ENCODE data around the gene IRF5. TPM values are rescaled to one million over a fixed set of nuclear protein-coding genes. Genes with fewer than 3 reads are reported as not detected.

IRF5 gene
- total and polyA plus RNA-seq, 4 donors: 4.3 to 6.2 (median 4.5) TPM

DNA sequence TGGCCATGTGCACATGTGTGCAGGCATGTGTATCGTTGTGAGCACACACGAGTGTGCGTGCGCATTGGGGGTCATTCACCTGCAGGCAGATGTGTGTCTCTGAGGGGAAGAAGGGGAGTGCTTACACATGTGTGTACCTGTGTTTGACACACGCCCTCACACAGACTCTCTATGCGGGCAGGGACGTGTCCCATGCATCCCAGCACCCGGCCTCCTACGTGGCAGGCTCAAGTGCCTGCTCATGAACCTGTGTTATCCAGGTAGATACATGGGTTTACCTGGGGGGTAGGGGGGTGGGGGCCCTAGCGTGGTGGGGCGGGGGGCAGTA is 45.8 kb upstream of the IRF5 start:
- TF ChIP-seq EGR1 (IDR thresholded peaks at IDR 0.05; ENCODE audit: low read depth in 2 of 2): no peak
- TF ChIP-seq SP1 (IDR thresholded peaks at IDR 0.05): no peak
- TF ChIP-seq, protein P1, sequence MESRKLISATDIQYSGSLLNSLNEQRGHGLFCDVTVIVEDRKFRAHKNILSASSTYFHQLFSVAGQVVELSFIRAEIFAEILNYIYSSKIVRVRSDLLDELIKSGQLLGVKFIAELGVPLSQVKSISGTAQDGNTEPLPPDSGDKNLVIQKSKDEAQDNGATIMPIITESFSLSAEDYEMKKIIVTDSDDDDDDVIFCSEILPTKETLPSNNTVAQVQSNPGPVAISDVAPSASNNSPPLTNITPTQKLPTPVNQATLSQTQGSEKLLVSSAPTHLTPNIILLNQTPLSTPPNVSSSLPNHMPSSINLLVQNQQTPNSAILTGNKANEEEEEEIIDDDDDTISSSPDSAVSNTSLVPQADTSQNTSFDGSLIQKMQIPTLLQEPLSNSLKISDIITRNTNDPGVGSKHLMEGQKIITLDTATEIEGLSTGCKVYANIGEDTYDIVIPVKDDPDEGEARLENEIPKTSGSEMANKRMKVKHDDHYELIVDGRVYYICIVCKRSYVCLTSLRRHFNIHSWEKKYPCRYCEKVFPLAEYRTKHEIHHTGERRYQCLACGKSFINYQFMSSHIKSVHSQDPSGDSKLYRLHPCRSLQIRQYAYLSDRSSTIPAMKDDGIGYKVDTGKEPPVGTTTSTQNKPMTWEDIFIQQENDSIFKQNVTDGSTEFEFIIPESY (IDR thresholded peaks at IDR 0.05): no peak
- TF ChIP-seq, protein P2, sequence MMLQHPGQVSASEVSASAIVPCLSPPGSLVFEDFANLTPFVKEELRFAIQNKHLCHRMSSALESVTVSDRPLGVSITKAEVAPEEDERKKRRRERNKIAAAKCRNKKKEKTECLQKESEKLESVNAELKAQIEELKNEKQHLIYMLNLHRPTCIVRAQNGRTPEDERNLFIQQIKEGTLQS (IDR thresholded peaks at IDR 0.05): no peak
- TF ChIP-seq, protein P3, sequence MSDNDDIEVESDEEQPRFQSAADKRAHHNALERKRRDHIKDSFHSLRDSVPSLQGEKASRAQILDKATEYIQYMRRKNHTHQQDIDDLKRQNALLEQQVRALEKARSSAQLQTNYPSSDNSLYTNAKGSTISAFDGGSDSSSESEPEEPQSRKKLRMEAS (IDR thresholded peaks at IDR 0.05): no peak
- no peak for TF ChIP-seq JUND (IDR thresholded peaks at IDR 0.05)
- TF ChIP-seq FOXA2 (IDR thresholded peaks at IDR 0.05): no peak
- no peak for TF ChIP-seq NR2F2 (IDR thresholded peaks at IDR 0.05)
- no peak for TF ChIP-seq HNF4G (IDR thresholded peaks at IDR 0.05)
- TF ChIP-seq HNF4A (conservative IDR thresholded peaks at IDR 0.05): no peak
- no peak for TF ChIP-seq YY1 (IDR thresholded peaks at IDR 0.05)
- TF ChIP-seq CTCF (IDR thresholded peaks at IDR 0.05; ENCODE audit: low read depth, low read length, missing input control): no peak
- TF ChIP-seq RXRA (IDR thresholded peaks at IDR 0.05): no peak
- TF ChIP-seq GABPA (IDR thresholded peaks at IDR 0.05 in 1 of 2, conservative IDR thresholded peaks at IDR 0.05 in 1 of 2): no peak
- TF ChIP-seq RAD21 (IDR thresholded peaks at IDR 0.05): no peak
- no peak for TF ChIP-seq FOXA1 (IDR thresholded peaks at IDR 0.05)
- H3K4me3 ChIP-seq (ENCODE audit: low read depth in 1 of 3, low read length in 3 of 3): no peak overlapping the region

DNA sequence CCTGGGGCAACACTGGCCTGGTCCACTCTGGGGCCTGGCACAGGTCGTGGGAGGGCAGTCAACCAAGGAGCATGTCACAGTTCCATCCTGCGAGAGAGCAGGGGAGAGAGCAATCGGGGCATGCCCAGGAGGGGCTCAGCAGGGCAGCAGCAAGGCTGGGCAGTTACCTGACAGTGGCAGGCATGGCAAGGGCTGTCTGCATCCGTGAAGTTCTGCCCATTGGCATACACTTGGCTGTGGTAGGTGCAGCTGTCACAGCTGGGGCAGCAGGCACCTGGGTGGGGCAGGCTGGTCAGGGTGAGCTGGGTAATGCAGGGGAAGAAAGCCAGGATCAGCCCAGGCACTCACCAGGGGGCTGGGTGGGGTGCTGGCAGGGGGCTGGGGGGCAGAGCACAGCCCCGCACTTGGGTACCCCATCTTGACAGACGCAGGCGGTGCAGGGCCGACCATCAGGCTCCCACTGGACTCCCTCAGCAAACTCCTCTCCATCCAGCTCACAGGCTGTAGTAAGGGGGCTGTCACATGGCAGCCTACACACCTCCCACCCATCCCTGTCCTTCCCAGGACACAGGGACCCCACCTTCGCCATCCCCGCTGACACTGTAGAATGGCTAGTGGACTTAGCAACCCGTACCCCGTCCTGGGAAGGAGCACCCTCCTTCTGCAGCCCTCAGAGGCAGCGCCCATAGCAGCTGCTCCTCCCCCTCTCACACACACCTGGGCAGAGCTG is 45.0 kb upstream of the IRF5 start:
- 88% methylated on average over 13 of the region's 13 CpGs for WGBS
- DNase-seq (ENCODE audit: low spot score): no peak
- Histone ChIP-seq H3K4me3 (ENCODE audit: low read depth in 1 of 3, low read length in 3 of 3) (no peak overlapping the region), H3K9ac (ENCODE audit: low read depth in 1 of 2, low read length in 2 of 2) (no peak overlapping the region), H3K27me3 (ENCODE audit: control insufficient read depth in 4 of 4, insufficient read depth in 4 of 4, low read length in 3 of 4) (no peaks in the 10 kb centered on the region), H3K36me3 (ENCODE audit: control insufficient read depth in 4 of 4, insufficient read depth in 3 of 4, low read depth in 1 of 4, low read length in 3 of 4) (no peaks in the 10 kb centered on the region), H3K9me3 (ENCODE audit: control insufficient read depth in 4 of 4, low read length in 3 of 4) (no peaks in the 10 kb centered on the region), H3K27ac (ENCODE audit: low read depth in 1 of 2, low read length in 2 of 2) (no peak overlapping the region), H3K4me1 (ENCODE audit: control insufficient read depth in 4 of 4, insufficient read depth in 4 of 4, low read length in 3 of 4) (peaks cover 0 to 3% (median 1%) of the 10 kb centered on the region in 4 donors)
- TF ChIP-seq, protein P1 (IDR thresholded peaks at IDR 0.05): no peak
- TF ChIP-seq JUND (IDR thresholded peaks at IDR 0.05) (no peak), CTCF (IDR thresholded peaks at IDR 0.05; ENCODE audit: low read depth, low read length, missing input control) (no peak), SP1 (IDR thresholded peaks at IDR 0.05) (no peak), FOXA2 (IDR thresholded peaks at IDR 0.05) (no peak), EGR1 (IDR thresholded peaks at IDR 0.05; ENCODE audit: low read depth in 2 of 2) (no peak), RAD21 (IDR thresholded peaks at IDR 0.05) (no peak), RXRA (IDR thresholded peaks at IDR 0.05) (no peak), NR2F2 (IDR thresholded peaks at IDR 0.05) (no peak)
- TF ChIP-seq, protein P2 (IDR thresholded peaks at IDR 0.05): no peak

More for the DNA sequence above, 45.8 kb upstream of the IRF5 start:
- Histone ChIP-seq H3K9ac (ENCODE audit: low read depth in 1 of 2, low read length in 2 of 2) (no peak overlapping the region), H3K36me3 (ENCODE audit: control insufficient read depth in 4 of 4, insufficient read depth in 3 of 4, low read depth in 1 of 4, low read length in 3 of 4) (no peaks in the 10 kb centered on the region), H3K9me3 (ENCODE audit: control insufficient read depth in 4 of 4, low read length in 3 of 4) (no peaks in the 10 kb centered on the region), H3K27me3 (ENCODE audit: control insufficient read depth in 4 of 4, insufficient read depth in 4 of 4, low read length in 3 of 4) (no peaks in the 10 kb centered on the region), H3K27ac (ENCODE audit: low read depth in 1 of 2, low read length in 2 of 2) (no peak overlapping the region), H3K4me1 (ENCODE audit: control insufficient read depth in 4 of 4, insufficient read depth in 4 of 4, low read length in 3 of 4) (peaks cover 0 to 3% (median 1%) of the 10 kb centered on the region in 4 donors)
- WGBS: 88% methylated on average over 11 of the region's 11 CpGs
- no peak for DNase-seq (ENCODE audit: low spot score)

Measured in liver (tissue), 9 donors.